Measurements from ENCODE around the gene MYH6. TPM values are rescaled to one million over a fixed set of nuclear protein-coding genes. Genes with fewer than 3 reads are reported as not detected.

Gene MYH6
- total RNA-seq, 1 donor from 2014 or later: not detected

- Histone ChIP-seq H3K36me3 (no peaks in the 10 kb centered on the region), H3K27ac (no peak overlapping the region), H3K27me3 (no peaks in the 10 kb centered on the region), H3K4me3 (no peak overlapping the region), H3K4me1 (no peaks in the 10 kb centered on the region), H3K9me3 (no peaks in the 10 kb centered on the region)
- intact Hi-C loops (cut with DNase I): no loop called here
- TF ChIP-seq CTCF (IDR thresholded peaks at IDR 0.05): no peak
- TF ChIP-seq POLR2A (IDR thresholded peaks at IDR 0.05): no peak
- TF ChIP-seq POLR2AphosphoS5 (IDR thresholded peaks at IDR 0.05; ENCODE audit: insufficient read depth in 1 of 2, low read depth in 1 of 2): no peak
- DNase-seq (ENCODE audit: extremely low spot score in 2 of 2): no peak
These were observed 25.2 kb downstream of the MYH6 start for GRCh38 chr14:23382731-23383440.

GRCh38 chr14:23382276-23382675 is 25.8 kb downstream of the MYH6 start:
- H3K4me1 ChIP-seq: no peaks in the 10 kb centered on the region
- H3K9me3 ChIP-seq: no peaks in the 10 kb centered on the region
- TF ChIP-seq POLR2A (IDR thresholded peaks at IDR 0.05) (no peak), CTCF (IDR thresholded peaks at IDR 0.05) (no peak), POLR2AphosphoS5 (IDR thresholded peaks at IDR 0.05; ENCODE audit: insufficient read depth in 1 of 2, low read depth in 1 of 2) (no peak)
- no peak overlapping the region for H3K27ac ChIP-seq
- intact Hi-C loops (cut with DNase I): no loop called here
- H3K27me3 ChIP-seq: no peaks in the 10 kb centered on the region
- DNase-seq (ENCODE audit: extremely low spot score in 2 of 2): no peak
- no peak overlapping the region for H3K4me3 ChIP-seq
- H3K36me3 ChIP-seq: no peaks in the 10 kb centered on the region

DNA sequence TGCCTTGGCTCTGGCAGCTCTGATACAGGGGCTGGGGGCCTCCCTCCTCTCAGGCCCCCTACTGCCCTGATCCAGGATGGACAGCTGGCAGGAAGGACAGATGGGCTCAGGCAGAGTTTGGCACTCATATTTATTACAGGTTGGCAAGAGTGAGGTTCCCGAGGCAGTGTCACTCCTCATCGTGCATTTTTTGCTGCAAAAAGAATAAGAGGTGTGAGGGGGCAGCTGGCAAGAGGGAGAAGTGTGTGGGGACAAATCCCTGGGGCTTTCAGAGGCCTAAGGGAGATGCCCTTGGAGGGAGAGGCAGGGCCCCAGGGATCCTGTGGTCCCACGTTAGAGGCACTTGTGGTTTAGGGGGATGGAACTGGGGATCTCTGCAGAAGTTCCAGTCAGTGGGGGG is 26.2 kb downstream of the MYH6 start:
- no peak for DNase-seq (ENCODE audit: extremely low spot score in 2 of 2)
- H3K27ac ChIP-seq: no peak overlapping the region
- intact Hi-C loops (cut with DNase I): no loop called here
- H3K36me3 ChIP-seq: no peaks in the 10 kb centered on the region
- no peaks in the 10 kb centered on the region for H3K27me3 ChIP-seq
- no peaks in the 10 kb centered on the region for H3K9me3 ChIP-seq
- no peak for TF ChIP-seq CTCF (IDR thresholded peaks at IDR 0.05)
- no peak for TF ChIP-seq POLR2AphosphoS5 (IDR thresholded peaks at IDR 0.05; ENCODE audit: insufficient read depth in 1 of 2, low read depth in 1 of 2)
- TF ChIP-seq POLR2A (IDR thresholded peaks at IDR 0.05): no peak
- no peak overlapping the region for H3K4me3 ChIP-seq
- no peaks in the 10 kb centered on the region for H3K4me1 ChIP-seq

DNA sequence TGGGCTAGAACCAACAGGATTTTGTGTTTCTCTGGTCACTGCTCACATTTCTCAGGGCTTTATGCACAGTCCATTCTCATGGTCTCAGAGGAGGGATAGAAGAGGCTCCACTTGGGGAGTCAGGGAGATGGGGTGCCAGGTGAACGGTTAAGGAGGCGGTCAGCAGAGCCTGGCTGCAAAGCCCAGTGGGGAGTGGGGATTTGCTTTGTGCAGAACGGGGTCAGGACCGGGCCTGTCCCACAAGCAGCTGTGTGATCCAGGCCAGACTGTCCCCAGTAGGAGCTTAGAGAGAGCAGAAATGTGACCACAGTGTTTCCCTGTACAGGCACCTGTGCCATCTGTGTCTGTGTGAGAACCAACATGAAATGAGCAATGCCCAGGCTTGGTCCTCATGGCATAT is 27.1 kb downstream of the MYH6 start:
- no peaks in the 10 kb centered on the region for H3K4me1 ChIP-seq
- intact Hi-C loops (cut with DNase I): no loop called here
- no peak for DNase-seq (ENCODE audit: extremely low spot score in 2 of 2)
- H3K9me3 ChIP-seq: no peaks in the 10 kb centered on the region
- H3K36me3 ChIP-seq: no peaks in the 10 kb centered on the region
- TF ChIP-seq CTCF (IDR thresholded peaks at IDR 0.05): no peak
- H3K27me3 ChIP-seq: no peaks in the 10 kb centered on the region
- no peak overlapping the region for H3K27ac ChIP-seq
- H3K4me3 ChIP-seq: no peak overlapping the region

- H3K27ac ChIP-seq: no peak overlapping the region
- no peaks in the 10 kb centered on the region for H3K36me3 ChIP-seq
- H3K4me3 ChIP-seq: no peak overlapping the region
- TF ChIP-seq POLR2A (IDR thresholded peaks at IDR 0.05) (no peak), POLR2AphosphoS5 (IDR thresholded peaks at IDR 0.05; ENCODE audit: insufficient read depth in 1 of 2, low read depth in 1 of 2) (peak in 1 of 2 donors; percentile 0)
- intact Hi-C loops (cut with DNase I): no loop called here
- no peaks in the 10 kb centered on the region for H3K9me3 ChIP-seq
- DNase-seq (ENCODE audit: extremely low spot score in 2 of 2): no peak
- H3K27me3 ChIP-seq: no peaks in the 10 kb centered on the region
- H3K4me1 ChIP-seq: no peaks in the 10 kb centered on the region
These were observed 27.7 kb downstream of the MYH6 start for GRCh38 chr14:23380197-23380914.
